ENCODE results near the gene ADORA1.

- no peak for TF ChIP-seq CTCF (conservative IDR thresholded peaks at IDR 0.05; ENCODE audit: low read depth, low read length)
- no peak for TF ChIP-seq EZH2 (IDR thresholded peaks at IDR 0.05; ENCODE audit: borderline replicate concordance, low read depth, low read length, poor library complexity, severe bottlenecking)
Measured at GRCh38 chr1:203143641-203144040, 16.1 kb downstream of the ADORA1 start.
